T-helper 17 cell (primary cell): Measurements from ENCODE around the gene TCF7. TPM values are rescaled to one million over a fixed set of nuclear protein-coding genes. Genes with fewer than 3 reads are reported as not detected.

Experiments
- ATAC-seq: fragments of 150-1000 bp; cut with Tn5 transposase; 2 replicates; pipeline ENCODE4 v1.10.0; 2021; ENCODE audit warnings: mild to moderate bottlenecking, moderate library complexity
- DNase-seq, 3 donors: peaks; one replicate each; pipeline versions ENCODE4 v3.0.0 to v3.0.0-alpha.2; 2020 to 2021
- H3K9me3 ChIP-seq: one replicate; pipeline ENCODE4 v1.7.0; 2013; ENCODE audit warnings: low read length, mild to moderate bottlenecking; ENCODE audit not compliant: control insufficient read depth, poor library complexity, severe bottlenecking
- H3K27ac Mint-ChIP-seq: one replicate; pipeline ENCODE4 v1.8.0; 2022; ENCODE audit warnings: mild to moderate bottlenecking, moderate library complexity, mixed read lengths
- H3K27me3 Mint-ChIP-seq: one replicate; pipeline ENCODE4 v1.8.0; 2022; ENCODE audit warnings: mixed read lengths
- H3K36me3 Mint-ChIP-seq: one replicate; pipeline ENCODE4 v1.8.0; 2022; ENCODE audit warnings: low read depth, mixed read lengths
- H3K4me1 Mint-ChIP-seq: one replicate; pipeline ENCODE4 v1.8.0; 2022; ENCODE audit warnings: mild to moderate bottlenecking, mixed read lengths
- H3K4me3 Mint-ChIP-seq: one replicate; pipeline ENCODE4 v1.8.0; 2022; ENCODE audit warnings: mild to moderate bottlenecking, moderate library complexity, mixed read lengths
- total RNA-seq, 4 donors: library from RNA in 2 of 4; stranded (reverse) in 2 of 4; gene quantifications; one replicate each; pipeline ENCODE4 v1.2.3 and lab custom pipeline; 2022 to 2026

TCF7 gene
- total RNA-seq, 2 donors from 2014 or later, result 308 to 405 TPM

GRCh38 chr5:134097211-134097749 is 17.2 kb upstream of the TCF7 start:
- H3K4me3 Mint-ChIP-seq, result no peak overlapping the region
- DNase-seq, result no peak

GRCh38 chr5:134098690-134099089 is 15.8 kb upstream of the TCF7 start:
- H3K4me3 Mint-ChIP-seq, result no peak overlapping the region

More at GRCh38 chr5:134097211-134097749, 17.2 kb upstream of the TCF7 start:
- H3K27ac Mint-ChIP-seq, result peak overlapping the region; percentile 34
- H3K27me3 Mint-ChIP-seq, result no peaks in the 10 kb centered on the region
- H3K9me3 ChIP-seq, result no peaks in the 10 kb centered on the region
- no peak for ATAC-seq
- peaks cover 2% of the 10 kb centered on the region for H3K36me3 Mint-ChIP-seq
- H3K4me1 Mint-ChIP-seq, result peaks cover 42% of the 10 kb centered on the region

GRCh38 chr5:134099288-134099872 is 15.1 kb upstream of the TCF7 start:
- Mint-ChIP-seq H3K27me3 (no peaks in the 10 kb centered on the region), H3K36me3 (peaks cover 2% of the 10 kb centered on the region), H3K27ac (peak overlapping the region; percentile 99), H3K4me3 (peak overlapping the region; percentile 74), H3K4me1 (peaks cover 41% of the 10 kb centered on the region)
- ATAC-seq, result no peak
- DNase-seq, result no peak
- no peaks in the 10 kb centered on the region for H3K9me3 ChIP-seq

More at GRCh38 chr5:134098690-134099089, 15.8 kb upstream of the TCF7 start:
- Mint-ChIP-seq H3K27ac (peak overlapping the region; percentile 99), H3K36me3 (peaks cover 2% of the 10 kb centered on the region), H3K27me3 (no peaks in the 10 kb centered on the region), H3K4me1 (peaks cover 40% of the 10 kb centered on the region)
- DNase-seq (no peak), ATAC-seq (no peak)
- H3K9me3 ChIP-seq, result no peaks in the 10 kb centered on the region

GRCh38 chr5:134099939-134100282 is 14.6 kb upstream of the TCF7 start:
- Mint-ChIP-seq H3K36me3 (peaks cover 2% of the 10 kb centered on the region), H3K4me3 (peak overlapping the region; percentile 74), H3K4me1 (peaks cover 45% of the 10 kb centered on the region), H3K27me3 (no peaks in the 10 kb centered on the region), H3K27ac (peak overlapping the region; percentile 99)
- DNase-seq (no peak), ATAC-seq (no peak)
- no peaks in the 10 kb centered on the region for H3K9me3 ChIP-seq

DNA sequence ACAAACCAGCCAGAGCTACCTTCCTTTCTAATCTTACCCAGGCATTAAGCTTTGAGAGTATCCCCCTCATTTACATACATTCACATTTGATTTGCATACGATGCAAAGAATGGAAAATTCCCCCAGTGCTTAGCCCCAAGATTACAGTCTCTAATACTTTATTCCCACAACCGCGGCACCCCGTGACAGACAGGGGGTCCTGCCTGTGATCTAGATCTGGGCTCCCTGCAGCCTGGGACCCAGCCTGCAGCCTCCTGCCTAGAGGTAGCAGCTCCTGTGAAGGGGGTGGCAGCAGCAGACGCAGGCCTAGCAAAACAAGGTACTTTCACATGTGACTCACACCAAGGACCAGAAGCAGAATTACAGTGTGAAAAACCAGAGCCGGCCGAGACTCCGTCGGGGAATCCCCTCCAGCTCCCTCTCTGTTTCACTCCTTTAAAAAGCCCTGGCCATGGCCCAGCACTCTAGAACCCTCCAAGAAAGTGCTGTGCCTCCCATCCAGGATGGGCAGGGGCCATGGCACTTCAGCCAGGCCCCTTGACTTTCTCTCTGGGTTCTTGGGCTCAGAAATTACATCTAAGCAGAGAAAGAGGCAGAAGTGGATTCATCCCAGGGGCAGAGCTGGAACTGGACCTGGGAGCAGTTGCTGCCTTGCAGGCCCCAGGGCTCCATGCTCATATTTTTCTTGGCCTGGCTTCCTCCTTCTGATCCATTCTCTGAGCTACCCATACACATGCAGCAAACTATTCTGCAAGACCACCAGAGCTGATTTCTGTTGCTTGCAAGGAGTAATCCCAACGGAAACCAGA is 14.0 kb upstream of the TCF7 start:
- peak; percentile 53 to 77 (median 65) for DNase-seq
- H3K27ac Mint-ChIP-seq, result peak overlapping the region; percentile 99
- ATAC-seq, result peak; percentile 82
- H3K4me3 Mint-ChIP-seq, result peak overlapping the region; percentile 74
- H3K27me3 Mint-ChIP-seq, result no peaks in the 10 kb centered on the region
- peaks cover 51% of the 10 kb centered on the region for H3K4me1 Mint-ChIP-seq
- H3K36me3 Mint-ChIP-seq, result peaks cover 2% of the 10 kb centered on the region
- H3K9me3 ChIP-seq, result no peaks in the 10 kb centered on the region

DNA sequence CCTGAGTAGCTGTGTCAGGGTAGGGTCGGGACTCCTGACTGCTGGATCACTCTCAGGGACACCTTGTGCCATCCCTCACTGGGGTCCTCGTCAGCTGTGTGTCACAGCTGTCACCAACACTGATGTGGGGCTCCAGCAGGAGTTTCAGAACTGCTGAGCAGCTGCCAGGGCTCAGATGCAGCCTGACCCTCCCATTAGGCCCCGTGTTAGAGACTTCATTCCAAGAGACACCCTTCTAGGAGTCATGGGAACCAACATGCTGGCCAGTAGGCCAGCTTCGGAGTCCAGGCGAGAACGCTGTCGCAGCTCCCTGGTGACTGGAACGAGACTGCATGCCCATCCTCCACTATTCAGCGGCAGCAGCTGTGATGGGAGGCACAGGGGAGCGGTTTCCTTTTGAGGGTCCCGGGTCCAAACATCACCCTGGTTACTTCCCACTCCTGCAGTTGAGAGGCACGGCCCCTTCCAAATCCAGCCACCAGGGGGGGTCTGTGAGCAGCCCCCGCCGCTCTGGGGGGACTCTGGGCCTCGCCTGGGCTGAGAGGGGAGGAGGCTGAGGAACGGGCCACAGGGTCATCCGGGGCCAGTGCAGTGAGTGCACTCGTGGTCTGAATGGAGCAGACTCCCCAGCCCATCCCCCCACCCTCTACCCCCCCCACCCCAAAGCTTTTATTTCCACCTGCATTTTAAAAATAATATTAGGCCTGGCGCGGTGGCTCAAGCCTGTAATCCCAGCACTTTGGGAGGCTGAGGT is 12.6 kb upstream of the TCF7 start:
- Mint-ChIP-seq H3K4me1 (peaks cover 57% of the 10 kb centered on the region), H3K27me3 (no peaks in the 10 kb centered on the region), H3K27ac (peak overlapping the region; percentile 99), H3K4me3 (peak overlapping the region; percentile 50), H3K36me3 (peaks cover 2% of the 10 kb centered on the region)
- no peaks in the 10 kb centered on the region for H3K9me3 ChIP-seq
- DNase-seq (peak; percentile 64 to 70 (median 66)), ATAC-seq (peak; percentile 15)

DNA sequence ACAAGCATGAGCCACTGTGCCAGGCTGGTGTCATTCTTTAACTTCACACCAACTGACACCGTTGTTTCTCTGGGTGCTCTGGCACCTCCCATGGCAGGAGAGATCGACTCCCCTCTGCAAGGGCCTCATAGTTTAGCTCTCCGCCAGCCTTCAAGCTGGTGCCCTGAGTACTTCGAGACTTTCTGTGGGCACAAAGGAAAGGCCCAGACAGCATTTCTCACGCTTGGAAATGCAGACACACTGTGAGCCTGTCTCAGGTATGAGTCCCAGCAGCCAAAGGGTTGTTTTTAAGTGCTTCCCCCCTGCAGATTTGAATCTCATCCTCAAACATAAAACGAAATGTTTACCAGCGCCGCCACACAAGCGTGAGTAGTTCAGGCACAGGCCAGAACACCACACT is 11.1 kb upstream of the TCF7 start:
- DNase-seq (peak in 1 of 3 donors; percentile 33), ATAC-seq (peak; percentile 40)
- peak overlapping the region; percentile 84 for H3K4me3 Mint-ChIP-seq
- H3K9me3 ChIP-seq, result no peaks in the 10 kb centered on the region
- peak overlapping the region; percentile 99 for H3K27ac Mint-ChIP-seq
- H3K36me3 Mint-ChIP-seq, result no peaks in the 10 kb centered on the region
- no peaks in the 10 kb centered on the region for H3K27me3 Mint-ChIP-seq
- peaks cover 60% of the 10 kb centered on the region for H3K4me1 Mint-ChIP-seq

GRCh38 chr5:134103998-134104654 is 10.4 kb upstream of the TCF7 start:
- Mint-ChIP-seq H3K27ac (peak overlapping the region; percentile 99), H3K4me1 (peaks cover 58% of the 10 kb centered on the region), H3K27me3 (no peaks in the 10 kb centered on the region), H3K4me3 (peak overlapping the region; percentile 83), H3K36me3 (no peaks in the 10 kb centered on the region)
- DNase-seq, result peak in 1 of 3 donors; percentile 42
- no peaks in the 10 kb centered on the region for H3K9me3 ChIP-seq
- peak; percentile 20 for ATAC-seq

- H3K27ac Mint-ChIP-seq, result peak overlapping the region; percentile 99
- no peak for ATAC-seq
- no peak overlapping the region for H3K4me3 Mint-ChIP-seq
- H3K27me3 Mint-ChIP-seq, result no peaks in the 10 kb centered on the region
- DNase-seq, result no peak
- no peaks in the 10 kb centered on the region for H3K36me3 Mint-ChIP-seq
- peaks cover 57% of the 10 kb centered on the region for H3K4me1 Mint-ChIP-seq
- H3K9me3 ChIP-seq, result no peaks in the 10 kb centered on the region
These were observed 7.3 kb upstream of the TCF7 start for GRCh38 chr5:134106991-134107701.

- Mint-ChIP-seq H3K27ac (peak overlapping the region; percentile 67), H3K4me3 (no peak overlapping the region)
These were observed 6.7 kb upstream of the TCF7 start for GRCh38 chr5:134107779-134108178.

DNA sequence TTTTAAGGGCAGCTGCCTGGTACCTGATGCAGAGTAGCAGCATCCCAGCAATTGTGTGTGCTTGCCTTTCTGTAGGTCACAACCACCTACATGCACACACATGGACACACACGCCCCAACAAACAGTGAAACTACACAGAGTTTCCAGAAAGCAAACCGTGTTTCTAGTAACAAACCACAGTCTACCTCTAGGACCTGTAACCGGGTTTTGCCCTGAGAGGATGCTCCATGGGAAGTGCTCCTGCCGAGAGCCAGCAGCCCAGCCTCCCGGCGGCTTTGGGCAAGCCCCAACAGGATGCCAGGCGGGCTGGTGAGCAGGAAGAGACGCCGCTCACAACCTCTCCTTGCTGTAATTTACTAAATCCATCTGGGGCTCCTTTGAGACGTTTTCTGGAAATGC is 4.1 kb upstream of the TCF7 start:
- H3K27me3 Mint-ChIP-seq, result no peaks in the 10 kb centered on the region
- ATAC-seq, result no peak
- no peaks in the 10 kb centered on the region for H3K9me3 ChIP-seq
- peak overlapping the region; percentile 57 for H3K4me3 Mint-ChIP-seq
- no peaks in the 10 kb centered on the region for H3K36me3 Mint-ChIP-seq
- H3K4me1 Mint-ChIP-seq, result peaks cover 53% of the 10 kb centered on the region
- peak overlapping the region; percentile 96 for H3K27ac Mint-ChIP-seq
- DNase-seq, result no peak

More at GRCh38 chr5:134107779-134108178, 6.7 kb upstream of the TCF7 start:
- no peaks in the 10 kb centered on the region for H3K36me3 Mint-ChIP-seq
- DNase-seq, result no peak
- ATAC-seq, result no peak
- H3K9me3 ChIP-seq, result no peaks in the 10 kb centered on the region
- H3K27me3 Mint-ChIP-seq, result no peaks in the 10 kb centered on the region
- peaks cover 62% of the 10 kb centered on the region for H3K4me1 Mint-ChIP-seq
